ENCODE data around the gene CAPN1.

CAPN1 gene

GRCh38 chr11:65213322-65214211, 31.8 kb downstream of the CAPN1 start:
- H3K4me3 ChIP-seq (replicated peaks; ENCODE audit: low read depth, low read length), result no peak overlapping the region
- TF ChIP-seq CTCF (IDR thresholded peaks at IDR 0.05; ENCODE audit: low read length, missing control alignments), result no peak
- DNase-seq (ENCODE audit: low read depth), result no peak

DNA sequence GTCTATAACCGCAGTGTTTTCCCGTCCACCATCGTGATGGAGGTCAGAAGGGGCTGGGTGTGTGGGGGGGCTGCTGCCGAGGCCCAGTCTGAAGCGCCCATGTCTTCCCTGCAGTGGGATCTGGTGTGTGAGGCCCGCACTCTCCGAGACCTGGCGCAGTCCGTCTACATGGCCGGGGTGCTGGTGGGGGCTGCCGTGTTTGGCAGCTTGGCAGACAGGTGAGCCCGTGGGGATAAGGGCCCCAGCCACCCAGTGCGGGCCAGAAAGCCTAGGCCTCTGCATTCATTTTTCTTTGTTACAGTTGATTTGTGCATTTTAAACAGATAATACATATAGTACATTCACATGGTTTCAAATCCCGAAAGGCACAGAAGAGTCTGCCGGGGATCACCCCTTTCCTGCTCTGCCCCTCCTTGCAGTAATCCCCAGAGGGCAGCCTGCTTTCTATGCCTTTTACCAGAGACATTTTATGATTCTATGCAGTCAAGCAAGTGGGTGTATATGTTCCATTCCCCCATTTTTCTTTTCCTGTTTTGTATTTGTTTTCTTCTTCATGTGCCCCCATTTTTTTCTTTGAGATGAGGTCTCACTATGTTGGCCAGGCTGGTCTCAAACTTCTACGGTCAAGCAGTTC, 32.6 kb downstream of the CAPN1 start:
- H3K4me3 ChIP-seq (replicated peaks; ENCODE audit: low read depth, low read length), result no peak overlapping the region
- DNase-seq (ENCODE audit: low read depth), result no peak
- TF ChIP-seq CTCF (IDR thresholded peaks at IDR 0.05; ENCODE audit: low read length, missing control alignments), result no peak

DNA sequence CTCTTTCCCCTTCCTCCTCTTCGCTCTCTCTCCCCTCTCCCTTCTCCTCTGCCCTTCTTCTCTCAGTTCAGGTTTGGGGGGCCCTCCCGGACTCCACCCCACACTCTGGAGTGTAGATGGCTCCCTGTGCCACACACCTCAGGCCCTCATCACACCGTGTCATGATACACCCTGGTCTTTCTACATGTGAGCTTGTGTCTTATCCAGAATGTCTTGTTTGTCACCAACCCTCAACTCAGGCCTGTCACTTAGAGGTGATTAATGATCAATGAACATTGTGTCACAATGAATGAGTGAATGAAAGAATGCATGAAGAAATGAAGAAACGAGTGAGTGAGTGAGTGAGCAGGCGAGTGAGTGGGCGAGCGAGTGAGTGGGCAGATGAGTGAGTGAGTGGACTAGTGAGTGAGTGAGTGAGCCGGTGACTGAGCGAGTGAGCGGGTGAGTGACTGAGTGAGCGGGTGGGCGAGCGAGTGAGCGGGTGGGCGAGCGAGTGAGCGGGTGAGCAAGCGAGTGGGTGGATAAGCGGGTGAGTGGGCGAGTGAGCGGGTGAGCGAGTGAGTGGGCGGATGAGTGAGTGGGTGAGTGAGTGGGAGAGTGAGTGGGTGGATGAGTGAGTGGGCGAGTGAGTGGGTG, 33.8 kb downstream of the CAPN1 start:
- no peak for DNase-seq (ENCODE audit: low read depth)
- no peak for TF ChIP-seq CTCF (IDR thresholded peaks at IDR 0.05; ENCODE audit: low read length, missing control alignments)
- H3K4me3 ChIP-seq (replicated peaks; ENCODE audit: low read depth, low read length), result no peak overlapping the region

DNA sequence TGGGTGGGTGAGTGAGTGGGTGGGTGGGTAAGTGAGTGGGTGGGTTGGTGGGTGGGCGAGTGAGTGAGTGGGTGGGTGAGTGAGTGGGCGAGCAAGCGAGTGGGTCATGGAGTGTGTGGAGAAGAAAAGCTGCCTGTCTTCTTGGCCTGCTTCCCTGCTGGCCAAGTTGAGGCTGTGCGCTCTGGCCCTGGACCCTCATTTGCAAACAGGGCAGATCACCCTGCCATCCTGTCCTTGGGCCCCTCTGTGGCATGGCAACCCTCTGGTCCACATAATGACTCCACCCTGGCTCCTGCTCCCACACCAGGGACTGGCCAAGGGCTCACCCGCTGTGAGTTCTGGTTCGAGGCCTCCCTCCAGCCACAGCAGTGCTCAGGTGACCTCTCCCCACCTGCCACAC, 35.1 kb downstream of the CAPN1 start:
- TF ChIP-seq CTCF (IDR thresholded peaks at IDR 0.05; ENCODE audit: low read length, missing control alignments), result no peak
- DNase-seq (ENCODE audit: low read depth), result no peak
- H3K4me3 ChIP-seq (replicated peaks; ENCODE audit: low read depth, low read length), result no peak overlapping the region

DNA sequence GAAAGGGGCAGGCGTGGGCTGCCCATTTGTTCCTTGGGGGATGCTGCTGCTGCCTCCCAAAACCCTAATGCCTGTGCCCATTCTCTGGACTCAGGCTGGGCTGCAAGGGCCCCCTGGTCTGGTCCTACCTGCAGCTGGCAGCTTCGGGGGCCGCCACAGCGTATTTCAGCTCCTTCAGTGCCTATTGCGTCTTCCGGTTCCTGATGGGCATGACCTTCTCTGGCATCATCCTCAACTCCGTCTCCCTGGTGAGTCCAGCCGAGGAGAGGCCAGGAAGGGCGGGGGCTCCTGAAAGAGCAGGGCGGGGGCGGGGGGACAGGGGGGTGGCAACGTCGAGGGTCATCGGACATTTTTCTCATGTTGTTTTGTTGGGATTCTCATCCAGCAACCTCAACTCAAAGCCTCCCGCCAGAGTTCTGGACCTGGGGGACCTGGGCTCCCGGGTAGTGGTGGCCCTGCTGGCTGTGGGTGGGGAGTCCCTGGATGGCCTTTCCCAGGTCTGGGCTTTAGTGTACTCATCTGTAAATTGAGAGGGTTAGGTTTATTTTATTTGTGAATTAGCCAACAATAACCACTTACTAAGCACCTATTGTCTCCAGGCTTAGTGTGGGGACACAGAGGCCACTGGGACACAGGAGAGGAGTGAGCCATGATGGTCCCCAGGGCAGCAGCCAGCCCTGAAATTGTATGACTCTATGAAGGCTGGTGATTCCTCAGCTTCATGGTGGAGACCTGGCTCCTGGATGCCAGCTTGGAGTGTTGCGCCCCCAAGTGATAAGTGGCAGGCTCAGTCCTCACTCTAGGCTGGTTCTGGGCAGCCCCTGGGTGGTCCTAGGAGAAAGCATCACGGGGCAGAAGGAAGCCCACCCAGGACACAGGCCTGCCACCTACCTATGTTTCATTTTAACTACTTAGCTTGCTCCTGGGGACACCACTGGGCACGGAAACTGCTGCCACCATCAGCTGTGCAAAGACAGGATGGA, 36.0 kb downstream of the CAPN1 start:
- no peak for TF ChIP-seq CTCF (IDR thresholded peaks at IDR 0.05; ENCODE audit: low read length, missing control alignments)
- no peak overlapping the region for H3K4me3 ChIP-seq (replicated peaks; ENCODE audit: low read depth, low read length)
- no peak for DNase-seq (ENCODE audit: low read depth)

- no peak for TF ChIP-seq CTCF (IDR thresholded peaks at IDR 0.05; ENCODE audit: low read length, missing control alignments)
- no peak overlapping the region for H3K4me3 ChIP-seq (replicated peaks; ENCODE audit: low read depth, low read length)
- DNase-seq (ENCODE audit: low read depth), result no peak
These were observed 36.7 kb downstream of the CAPN1 start for GRCh38 chr11:65218446-65218845.
